ENCODE results near the gene SCAMP5.

SCAMP5 gene

DNA sequence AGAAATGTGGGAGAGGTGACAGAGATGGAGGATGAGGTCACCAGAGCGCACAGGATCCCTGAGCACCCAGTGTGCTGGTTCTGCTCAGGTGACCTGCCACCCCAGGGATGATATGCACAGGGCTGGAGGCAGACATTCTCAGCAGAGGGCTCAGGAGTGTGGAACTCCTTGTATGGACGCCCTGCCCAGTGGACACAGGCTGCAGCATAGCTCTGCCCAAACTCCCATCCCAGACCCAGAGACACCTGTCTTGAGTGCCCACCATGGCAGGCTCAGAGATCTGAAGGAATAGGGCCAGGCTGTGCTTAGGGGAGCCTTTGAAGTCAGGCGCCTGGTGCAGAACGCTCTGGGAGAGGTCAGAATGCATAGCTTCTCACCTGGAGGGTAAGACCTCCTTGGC lies 75.3 kb downstream of the SCAMP5 start:
- DNase-seq (ENCODE audit: low spot score), result no peak

Measured in SW480 (cell line).